Ishikawa (cell line): Measurements from ENCODE around the gene ANO6.

Source experiments
- CEBPB ChIP-seq: IDR thresholded peaks from 2 replicates; pipeline ENCODE4 v1.6.1; 2012
- CREB1 ChIP-seq: IDR thresholded peaks from 2 replicates; pipeline ENCODE4 v1.6.1; 2012; ENCODE audit warnings: low read depth
- EGR1 ChIP-seq: IDR thresholded peaks from 2 replicates; pipeline ENCODE4 v1.6.1; 2012
- EP300 ChIP-seq: IDR thresholded peaks from 2 replicates; pipeline ENCODE4 v1.6.1; 2012; ENCODE audit warnings: borderline replicate concordance
- FOXM1 ChIP-seq: IDR thresholded peaks from 2 replicates; pipeline ENCODE4 v1.6.1; 2012; ENCODE audit warnings: low read depth, borderline replicate concordance
- NFIC ChIP-seq: IDR thresholded peaks from 2 replicates; pipeline ENCODE4 v1.6.1; 2012
- RAD21 ChIP-seq: IDR thresholded peaks from 2 replicates; pipeline ENCODE4 v1.6.1; 2012; ENCODE audit warnings: low read depth
- TAF1 ChIP-seq: IDR thresholded peaks from 2 replicates; pipeline ENCODE4 v1.6.1; 2012; ENCODE audit warnings: low read depth, mild to moderate bottlenecking
- TCF12 ChIP-seq: IDR thresholded peaks from 2 replicates; pipeline ENCODE4 v1.6.1; 2012; ENCODE audit warnings: low read depth
- TEAD4 ChIP-seq: IDR thresholded peaks from 2 replicates; pipeline ENCODE4 v1.6.1; 2012
- YY1 ChIP-seq: IDR thresholded peaks from 2 replicates; pipeline ENCODE4 v1.6.1; 2012; ENCODE audit warnings: low read depth
- ZBTB7A ChIP-seq: IDR thresholded peaks from 2 replicates; pipeline ENCODE4 v1.6.1; 2012; ENCODE audit warnings: low read depth
- TF ChIP-seq, protein P1 (sequence below): IDR thresholded peaks from 2 replicates; pipeline ENCODE4 v1.6.1; 2012; ENCODE audit warnings: low read depth, mild to moderate bottlenecking
- TF ChIP-seq, protein P2 (sequence below): IDR thresholded peaks from 2 replicates; pipeline ENCODE4 v1.6.1; 2012
- TF ChIP-seq, protein P3 (sequence below): IDR thresholded peaks from 2 replicates; pipeline ENCODE4 v1.6.1; 2012

ANO6 gene

DNA sequence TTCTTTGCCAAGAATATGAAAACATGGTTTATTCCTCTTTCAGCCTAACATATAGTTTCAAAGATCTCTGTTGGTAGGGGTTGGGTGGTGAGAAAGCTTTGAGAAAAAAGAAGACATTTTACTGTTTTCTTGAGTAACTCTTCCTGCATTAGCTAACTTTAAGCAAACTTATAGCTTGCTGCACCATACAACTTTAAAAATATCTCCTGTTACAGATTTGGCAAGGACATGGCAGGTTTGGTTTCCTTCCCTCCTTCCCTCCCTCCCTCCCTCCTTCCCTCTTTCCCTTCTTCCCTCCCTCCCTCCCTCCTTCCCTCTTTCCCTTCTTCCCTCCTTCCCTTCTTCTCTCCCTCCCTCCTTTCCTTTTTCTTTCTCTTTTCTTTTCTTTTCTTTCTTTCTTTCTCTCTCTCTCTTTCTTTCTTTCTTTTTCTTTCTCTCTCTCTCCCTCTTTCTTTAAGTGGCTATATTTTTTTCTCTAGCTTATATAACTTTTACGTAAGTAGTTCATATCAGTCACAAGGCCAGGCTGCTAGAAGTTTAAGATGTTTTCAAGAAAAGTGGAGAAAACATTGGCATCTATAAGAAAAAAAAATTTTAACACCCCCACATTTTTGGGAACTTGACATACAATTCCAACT is 26.0 kb upstream of the ANO6 start:
- TF ChIP-seq TCF12 (no peak), EP300 (no peak), NFIC (no peak), FOXM1 (no peak), EGR1 (no peak), ZBTB7A (no peak)
- TF ChIP-seq, protein P1, sequence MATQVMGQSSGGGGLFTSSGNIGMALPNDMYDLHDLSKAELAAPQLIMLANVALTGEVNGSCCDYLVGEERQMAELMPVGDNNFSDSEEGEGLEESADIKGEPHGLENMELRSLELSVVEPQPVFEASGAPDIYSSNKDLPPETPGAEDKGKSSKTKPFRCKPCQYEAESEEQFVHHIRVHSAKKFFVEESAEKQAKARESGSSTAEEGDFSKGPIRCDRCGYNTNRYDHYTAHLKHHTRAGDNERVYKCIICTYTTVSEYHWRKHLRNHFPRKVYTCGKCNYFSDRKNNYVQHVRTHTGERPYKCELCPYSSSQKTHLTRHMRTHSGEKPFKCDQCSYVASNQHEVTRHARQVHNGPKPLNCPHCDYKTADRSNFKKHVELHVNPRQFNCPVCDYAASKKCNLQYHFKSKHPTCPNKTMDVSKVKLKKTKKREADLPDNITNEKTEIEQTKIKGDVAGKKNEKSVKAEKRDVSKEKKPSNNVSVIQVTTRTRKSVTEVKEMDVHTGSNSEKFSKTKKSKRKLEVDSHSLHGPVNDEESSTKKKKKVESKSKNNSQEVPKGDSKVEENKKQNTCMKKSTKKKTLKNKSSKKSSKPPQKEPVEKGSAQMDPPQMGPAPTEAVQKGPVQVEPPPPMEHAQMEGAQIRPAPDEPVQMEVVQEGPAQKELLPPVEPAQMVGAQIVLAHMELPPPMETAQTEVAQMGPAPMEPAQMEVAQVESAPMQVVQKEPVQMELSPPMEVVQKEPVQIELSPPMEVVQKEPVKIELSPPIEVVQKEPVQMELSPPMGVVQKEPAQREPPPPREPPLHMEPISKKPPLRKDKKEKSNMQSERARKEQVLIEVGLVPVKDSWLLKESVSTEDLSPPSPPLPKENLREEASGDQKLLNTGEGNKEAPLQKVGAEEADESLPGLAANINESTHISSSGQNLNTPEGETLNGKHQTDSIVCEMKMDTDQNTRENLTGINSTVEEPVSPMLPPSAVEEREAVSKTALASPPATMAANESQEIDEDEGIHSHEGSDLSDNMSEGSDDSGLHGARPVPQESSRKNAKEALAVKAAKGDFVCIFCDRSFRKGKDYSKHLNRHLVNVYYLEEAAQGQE, result no peak
- TF ChIP-seq, protein P2, sequence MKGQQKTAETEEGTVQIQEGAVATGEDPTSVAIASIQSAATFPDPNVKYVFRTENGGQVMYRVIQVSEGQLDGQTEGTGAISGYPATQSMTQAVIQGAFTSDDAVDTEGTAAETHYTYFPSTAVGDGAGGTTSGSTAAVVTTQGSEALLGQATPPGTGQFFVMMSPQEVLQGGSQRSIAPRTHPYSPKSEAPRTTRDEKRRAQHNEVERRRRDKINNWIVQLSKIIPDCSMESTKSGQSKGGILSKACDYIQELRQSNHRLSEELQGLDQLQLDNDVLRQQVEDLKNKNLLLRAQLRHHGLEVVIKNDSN, result no peak
- TF ChIP-seq, protein P3, sequence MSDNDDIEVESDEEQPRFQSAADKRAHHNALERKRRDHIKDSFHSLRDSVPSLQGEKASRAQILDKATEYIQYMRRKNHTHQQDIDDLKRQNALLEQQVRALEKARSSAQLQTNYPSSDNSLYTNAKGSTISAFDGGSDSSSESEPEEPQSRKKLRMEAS, result no peak

DNA sequence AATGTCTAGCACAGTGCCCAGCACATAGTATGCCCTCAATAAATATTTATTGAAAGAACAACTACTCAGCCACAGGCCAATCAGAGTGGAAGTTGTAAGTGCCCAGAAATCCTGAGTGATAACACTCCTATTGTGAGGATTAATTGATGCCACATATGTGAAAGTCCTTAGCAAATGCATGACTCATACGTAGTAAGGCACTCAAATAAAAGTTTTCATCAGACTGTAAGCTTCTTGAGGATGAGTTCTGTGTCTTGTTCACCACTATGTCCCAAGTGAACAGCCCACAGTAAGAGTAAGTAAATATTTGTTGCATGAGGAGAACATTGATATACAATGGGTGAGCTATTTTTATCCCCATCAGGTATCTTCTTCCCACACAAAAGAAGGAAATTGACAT is 24.7 kb upstream of the ANO6 start:
- no peak for TF ChIP-seq TEAD4
- TF ChIP-seq TCF12, result no peak
- no peak for TF ChIP-seq FOXM1
- TF ChIP-seq, protein P2, result no peak

DNA sequence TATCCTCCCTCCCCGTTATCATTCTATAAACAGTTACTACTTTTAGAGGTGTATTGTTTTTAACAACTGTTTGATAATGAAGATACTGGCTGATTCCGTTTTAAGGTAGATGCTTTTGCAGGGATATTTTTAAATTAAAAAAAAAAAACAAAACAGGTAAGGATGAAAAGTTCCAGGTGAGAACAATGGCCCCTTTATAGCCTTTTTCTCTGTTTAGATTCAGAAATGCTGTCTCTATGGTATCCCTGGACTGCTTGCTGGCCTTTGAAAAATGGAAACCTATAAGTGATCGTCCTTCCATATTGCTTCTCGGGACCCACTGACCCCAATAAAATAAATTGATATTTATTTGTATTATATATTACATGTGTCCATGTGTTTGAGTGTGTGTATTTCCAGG is 23.2 kb upstream of the ANO6 start:
- TF ChIP-seq TAF1 (no peak), CREB1 (no peak), TCF12 (no peak), ZBTB7A (no peak), NFIC (no peak), CEBPB (no peak), EGR1 (no peak)

DNA sequence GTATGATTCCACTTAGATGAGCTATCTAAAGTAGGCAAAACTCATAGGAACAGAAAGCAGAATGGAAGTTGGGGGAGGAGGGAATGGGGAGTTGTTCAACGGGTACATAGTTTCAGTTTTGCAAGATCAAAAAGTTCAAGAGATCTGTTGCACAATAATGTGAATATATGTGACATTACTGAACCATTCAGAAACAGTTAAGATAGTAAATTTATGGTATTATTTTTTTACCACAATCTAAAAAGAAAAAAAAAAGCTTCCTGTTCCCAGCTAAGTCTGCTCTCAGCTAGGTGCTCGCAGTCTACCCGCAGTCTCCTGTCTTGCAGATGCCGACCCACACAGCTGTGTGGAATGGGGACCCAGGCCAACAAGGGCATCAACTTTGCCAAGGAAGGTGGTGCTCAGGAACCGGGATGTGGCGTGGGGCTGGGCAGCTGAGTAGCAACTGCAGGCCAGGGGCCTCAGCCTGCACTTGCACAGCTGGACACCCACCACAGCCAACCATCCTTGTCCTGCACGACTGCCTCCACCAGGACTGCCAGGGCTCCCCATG is 15.3 kb upstream of the ANO6 start:
- TF ChIP-seq EGR1 (no peak), CEBPB (peak; percentile 15; the same call in 1 of the 2 replicates)

DNA sequence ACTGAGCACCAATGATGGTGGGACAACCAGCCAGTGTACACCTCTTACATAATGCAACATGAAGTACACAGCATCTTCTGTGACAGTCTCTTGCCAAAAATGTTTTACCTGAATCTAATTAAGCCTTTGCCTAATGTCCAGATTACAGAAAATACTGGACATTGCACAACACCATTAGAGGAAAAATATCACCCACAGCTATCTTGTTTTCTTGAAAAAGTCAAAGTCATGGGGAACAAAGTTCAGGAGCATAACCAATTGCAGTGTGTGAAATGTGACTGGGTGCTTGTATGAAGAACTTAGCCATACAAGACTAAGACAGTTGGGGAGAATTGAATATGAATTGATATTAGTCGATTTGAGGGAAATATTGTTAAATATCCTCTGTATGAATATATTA is 12.1 kb upstream of the ANO6 start:
- TF ChIP-seq TCF12 (no peak), CREB1 (no peak), YY1 (no peak), CEBPB (no peak), RAD21 (no peak), TAF1 (no peak), EGR1 (no peak), TEAD4 (no peak), FOXM1 (no peak), EP300 (no peak), NFIC (no peak), ZBTB7A (no peak)
- TF ChIP-seq, protein P3, result no peak
- TF ChIP-seq, protein P2, result no peak
- TF ChIP-seq, protein P1, result no peak

DNA sequence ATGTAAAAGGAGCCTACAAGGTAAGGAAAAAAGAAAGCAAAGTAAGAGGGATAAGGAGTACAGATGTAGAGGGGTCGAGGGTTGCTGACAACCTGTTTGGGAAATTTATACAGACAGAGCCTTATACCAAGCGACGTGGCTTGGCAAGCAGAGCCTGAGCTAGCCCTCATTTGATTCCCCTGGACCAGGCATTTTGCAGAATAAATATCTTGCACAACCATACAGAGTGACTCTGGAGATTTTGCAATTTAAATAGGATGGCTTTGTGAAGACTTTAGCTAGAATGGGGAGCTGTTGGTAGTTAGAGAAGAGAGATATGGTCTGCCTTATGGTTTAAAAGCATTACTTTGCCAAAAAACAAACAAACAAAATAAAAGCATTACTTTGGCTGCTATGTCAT is 11.1 kb upstream of the ANO6 start:
- TF ChIP-seq, protein P2, result no peak
